ENCODE data around the gene GAS6. TPM values are rescaled to one million over a fixed set of nuclear protein-coding genes. Genes with fewer than 3 reads are reported as not detected.
A peak's percentile ranks its signal among the peaks of the same experiment; 100 is the strongest.

The GAS6 gene
- total RNA-seq, 1 donor from 2014 or later, result 215 TPM

GRCh38 chr13:113888701-113889330 is 24.9 kb upstream of the GAS6 start:
- no peak overlapping the region for H3K27ac ChIP-seq

DNA sequence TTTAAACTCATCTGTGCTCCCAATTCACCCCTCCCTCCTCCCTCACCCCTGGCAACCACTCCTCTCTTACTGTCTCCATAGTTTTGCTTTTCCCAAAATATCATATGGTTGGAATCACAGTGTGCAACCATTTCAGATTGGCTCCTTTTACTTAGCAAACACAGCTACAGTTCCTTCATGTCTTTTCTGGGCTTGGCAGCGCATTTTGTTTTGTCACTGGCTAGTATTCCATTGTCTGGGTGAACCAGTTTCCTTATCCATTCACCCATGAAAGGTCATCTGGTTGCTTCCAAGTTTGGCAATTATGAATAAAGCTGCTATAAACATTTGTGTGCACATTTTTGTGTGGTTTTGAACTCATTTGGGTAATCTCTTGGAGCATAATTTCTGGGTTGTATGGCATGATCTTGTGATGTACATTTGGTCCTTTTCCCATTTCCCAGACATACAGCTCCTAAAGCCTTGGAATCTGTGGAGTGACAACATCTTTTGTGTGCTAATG is 23.9 kb upstream of the GAS6 start:
- Histone ChIP-seq H3K36me3 (no peaks in the 10 kb centered on the region), H3K27me3 (no peaks in the 10 kb centered on the region), H3K4me1 (peaks cover under 1% of the 10 kb centered on the region), H3K4me3 (no peak overlapping the region), H3K9me3 (no peaks in the 10 kb centered on the region), H3K27ac (no peak overlapping the region)
- no peak for DNase-seq (ENCODE audit: extremely low spot score in 2 of 2)
- intact Hi-C loops (cut with DNase I), result no loop called here
- TF ChIP-seq POLR2AphosphoS5 (IDR thresholded peaks at IDR 0.05; ENCODE audit: insufficient read depth in 1 of 2, low read depth in 1 of 2), result no peak

More at GRCh38 chr13:113888701-113889330, 24.9 kb upstream of the GAS6 start:
- H3K4me1 ChIP-seq, result no peaks in the 10 kb centered on the region
- no peak overlapping the region for H3K4me3 ChIP-seq
- DNase-seq (ENCODE audit: extremely low spot score in 2 of 2), result no peak
- TF ChIP-seq POLR2A (IDR thresholded peaks at IDR 0.05) (no peak), CTCF (IDR thresholded peaks at IDR 0.05) (no peak), POLR2AphosphoS5 (IDR thresholded peaks at IDR 0.05; ENCODE audit: insufficient read depth in 1 of 2, low read depth in 1 of 2) (no peak)
- no peaks in the 10 kb centered on the region for H3K9me3 ChIP-seq
- intact Hi-C loops (cut with DNase I), result no loop called here
- H3K27me3 ChIP-seq, result no peaks in the 10 kb centered on the region
- H3K36me3 ChIP-seq, result no peaks in the 10 kb centered on the region

- no peaks in the 10 kb centered on the region for H3K36me3 ChIP-seq
- TF ChIP-seq CTCF (IDR thresholded peaks at IDR 0.05) (no peak), POLR2AphosphoS5 (IDR thresholded peaks at IDR 0.05; ENCODE audit: insufficient read depth in 1 of 2, low read depth in 1 of 2) (no peak), POLR2A (IDR thresholded peaks at IDR 0.05) (no peak)
- DNase-seq (ENCODE audit: extremely low spot score in 2 of 2), result peak in 1 of 2 donors; percentile 81
- H3K4me3 ChIP-seq, result no peak overlapping the region
- H3K27ac ChIP-seq, result no peak overlapping the region
- H3K4me1 ChIP-seq, result peaks cover 11% of the 10 kb centered on the region
- intact Hi-C loops (cut with DNase I), result no loop called here
- H3K9me3 ChIP-seq, result no peaks in the 10 kb centered on the region
- H3K27me3 ChIP-seq, result no peaks in the 10 kb centered on the region
Observed at GRCh38 chr13:113886561-113887112, 22.8 kb upstream of the GAS6 start.

DNA sequence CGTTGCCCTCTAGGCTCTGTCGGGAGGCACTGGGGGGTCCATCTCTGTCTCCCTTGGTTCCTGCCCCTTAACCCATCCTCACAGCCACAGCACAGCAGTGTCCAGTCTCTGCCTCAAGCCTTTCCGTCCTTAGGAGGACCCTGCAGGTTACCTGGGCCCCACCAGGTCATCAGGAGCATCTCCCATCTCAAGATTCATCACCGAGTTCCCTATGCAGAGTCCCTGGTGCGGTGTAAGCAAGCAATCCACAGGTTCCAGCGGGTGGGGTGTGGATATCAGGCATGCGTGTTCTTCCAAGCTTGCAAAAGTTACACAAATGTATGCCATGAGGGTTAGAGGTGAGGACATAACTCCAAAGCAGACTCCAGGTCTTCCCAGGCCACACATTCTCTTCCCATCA is 20.9 kb upstream of the GAS6 start:
- Histone ChIP-seq H3K27me3 (no peaks in the 10 kb centered on the region), H3K4me1 (peaks cover 22% of the 10 kb centered on the region)

DNA sequence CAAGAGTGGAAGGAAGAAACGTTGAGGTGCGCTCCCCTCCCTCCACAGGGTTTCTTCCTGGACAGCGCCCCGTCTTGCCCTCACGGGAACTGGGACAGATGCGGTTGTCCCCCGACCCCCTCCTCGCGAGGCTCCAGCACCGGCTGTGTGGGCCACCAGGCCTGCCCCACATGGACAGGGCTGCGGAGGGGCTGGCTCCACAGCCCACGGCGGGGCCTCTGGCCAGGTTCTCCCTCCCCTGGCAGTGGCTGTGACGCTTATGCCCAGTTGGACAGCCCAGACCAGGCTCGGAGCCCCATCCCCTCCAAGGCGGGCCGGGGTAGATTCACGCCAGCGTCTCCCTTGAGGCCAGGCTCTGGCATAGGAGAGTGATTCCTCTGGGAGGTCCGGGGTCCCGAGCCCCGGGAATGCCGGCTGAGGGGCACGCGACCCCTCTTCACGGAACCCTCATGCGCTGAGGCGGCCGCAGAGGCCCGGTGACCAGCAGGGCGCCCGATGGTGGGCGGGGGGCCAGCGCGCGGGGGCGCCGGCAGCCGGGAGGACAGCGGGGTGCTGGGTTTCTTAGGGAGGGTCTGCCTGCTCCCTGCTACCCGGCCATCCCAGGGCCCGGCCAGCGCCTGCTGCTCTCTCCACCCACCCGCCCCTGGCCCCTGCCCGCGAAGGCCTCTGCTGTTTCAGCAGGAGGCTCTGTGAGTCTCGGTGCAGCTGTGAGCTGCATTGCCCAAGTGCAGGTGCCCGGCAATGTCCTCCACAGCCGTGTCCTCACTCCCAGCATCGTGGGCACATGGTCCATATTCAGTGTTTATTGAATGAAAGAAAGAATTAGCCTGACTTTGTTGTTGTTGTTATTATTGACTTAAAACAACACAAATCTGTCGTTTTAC is 20.3 kb upstream of the GAS6 start:
- Histone ChIP-seq H3K4me1 (peaks cover 22% of the 10 kb centered on the region), H3K4me3 (no peak overlapping the region), H3K36me3 (no peaks in the 10 kb centered on the region), H3K9me3 (no peaks in the 10 kb centered on the region), H3K27ac (no peak overlapping the region), H3K27me3 (no peaks in the 10 kb centered on the region)
- intact Hi-C loops (cut with DNase I), result no loop called here
- peak in 1 of 2 donors; percentile 44 for DNase-seq (ENCODE audit: extremely low spot score in 2 of 2)
- TF ChIP-seq POLR2AphosphoS5 (IDR thresholded peaks at IDR 0.05; ENCODE audit: insufficient read depth in 1 of 2, low read depth in 1 of 2) (no peak), POLR2A (IDR thresholded peaks at IDR 0.05) (no peak), CTCF (IDR thresholded peaks at IDR 0.05) (no peak)

More for the DNA sequence above, 20.9 kb upstream of the GAS6 start:
- Histone ChIP-seq H3K36me3 (no peaks in the 10 kb centered on the region), H3K9me3 (no peaks in the 10 kb centered on the region), H3K4me3 (no peak overlapping the region), H3K27ac (no peak overlapping the region)
- no peak for TF ChIP-seq POLR2A (IDR thresholded peaks at IDR 0.05)
- TF ChIP-seq POLR2AphosphoS5 (IDR thresholded peaks at IDR 0.05; ENCODE audit: insufficient read depth in 1 of 2, low read depth in 1 of 2), result no peak
- DNase-seq (ENCODE audit: extremely low spot score in 2 of 2), result peak in 1 of 2 donors; percentile 70
- intact Hi-C loops (cut with DNase I), result no loop called here
